A673 (cell line): ENCODE measurements around the gene GAB2. TPM values are rescaled to one million over a fixed set of nuclear protein-coding genes. Genes with fewer than 3 reads are reported as not detected.
A peak's percentile ranks its signal among the peaks of the same experiment; 100 is the strongest.

Source experiments
- BruUV-seq: library from RNA; stranded (reverse); fragments of 400-500 nt; replicated peaks from 2 replicates; lab custom pipeline; 2021; lab: Mats Ljungman, UMichigan
- CTCF ChIA-PET: fragments of 300-600 bp; sonication (Branson Sonifier 250); formaldehyde crosslinking; loops from one replicate; lab custom pipeline; 2022; ENCODE audit warnings: antibody characterized with exemption; lab: Charles Lee
- POLR2A ChIA-PET: fragments of 300-600 bp; sonication (Branson Sonifier 250); formaldehyde crosslinking; loops from one replicate; lab custom pipeline; 2022; ENCODE audit warnings: antibody characterized with exemption; ENCODE audit not compliant: low non-redundant PET; lab: Charles Lee
- DNase-seq: peaks from one replicate; pipeline ENCODE4 v3.0.0-alpha.2; 2015; ENCODE audit warnings: low spot score
- H3K27ac ChIP-seq: fragments of 200-600 bp; sonication (generic); 2 replicates; pipeline ENCODE4 v1.5.1; 2016; ENCODE audit warnings: mixed run types, low read depth, mild to moderate bottlenecking, mixed read lengths, antibody characterized with exemption, low read length; ENCODE audit not compliant: poor library complexity, severe bottlenecking
- H3K27me3 ChIP-seq: fragments of 200-600 bp; sonication (generic); replicated peaks from 2 replicates; pipeline ENCODE4 v1.6.1; 2017; ENCODE audit warnings: mixed run types, low read depth, mild to moderate bottlenecking, mixed read lengths, antibody characterized with exemption, low read length; ENCODE audit not compliant: insufficient read depth, poor library complexity
- H3K36me3 ChIP-seq: fragments of 200-600 bp; sonication (generic); 2 replicates; pipeline ENCODE4 v1.6.1; 2016; ENCODE audit warnings: mixed run types, mild to moderate bottlenecking, mixed read lengths, antibody characterized with exemption, low read length; ENCODE audit not compliant: insufficient read depth, poor library complexity, severe bottlenecking
- H3K4me1 ChIP-seq: fragments of 200-600 bp; sonication (generic); 2 replicates; pipeline ENCODE4 v1.6.1; 2017; ENCODE audit warnings: mixed run types, mild to moderate bottlenecking, mixed read lengths, antibody characterized with exemption, low read length; ENCODE audit not compliant: insufficient read depth, poor library complexity, severe bottlenecking
- H3K4me3 ChIP-seq: fragments of 200-600 bp; sonication (generic); 2 replicates; pipeline ENCODE4 v1.5.1; 2016; ENCODE audit warnings: low read depth, mixed run types, mild to moderate bottlenecking, mixed read lengths, low read length; ENCODE audit not compliant: poor library complexity, severe bottlenecking
- H3K9me3 ChIP-seq: fragments of 200-600 bp; sonication (generic); 2 replicates; pipeline ENCODE4 v1.6.1; 2016; ENCODE audit warnings: mixed run types, low read depth, mild to moderate bottlenecking, mixed read lengths, antibody characterized with exemption, low read length; ENCODE audit not compliant: poor library complexity, severe bottlenecking
- CTCF ChIP-seq: fragments of 300-800, 200-600 bp; sonication (generic); conservative IDR thresholded peaks from 2 replicates; pipeline ENCODE4 v1.5.1; 2017; ENCODE audit warnings: low read depth, mild to moderate bottlenecking, antibody characterized with exemption, low read length, moderate library complexity, mixed read lengths
- EZH2 ChIP-seq: fragments of 200-600 bp; sonication (generic); IDR thresholded peaks from 2 replicates; pipeline ENCODE4 v1.6.1; 2017; ENCODE audit warnings: borderline replicate concordance, low read depth, mild to moderate bottlenecking, mixed read lengths, antibody characterized with exemption, low read length; ENCODE audit not compliant: poor library complexity, severe bottlenecking
- intact Hi-C: fragments of 100-400 bp; cut with micrococcal nuclease; formaldehyde crosslinking; loops from one replicate; pipeline ENCODE4 v1.10.0; 2022; ENCODE audit not compliant: unreplicated experiment
- total RNA-seq: library from RNA; stranded (reverse); gene quantifications from 2 replicates; pipeline ENCODE4 v1.2.3, GENCODE V29; 2021

GAB2 gene
- total RNA-seq, 1 experiment from 2014 or later = 21.5 TPM

- H3K27me3 ChIP-seq = no peaks in the 10 kb centered on the region
- H3K9me3 ChIP-seq = no peaks in the 10 kb centered on the region
- H3K27ac ChIP-seq = peak overlapping the region; percentile 66
- BruUV-seq = no TSS peak
- peak overlapping the region; percentile 19 for H3K4me3 ChIP-seq
- peak; percentile 99 for DNase-seq
- TF ChIP-seq EZH2 (no peak), CTCF (peak; percentile 96)
- no peaks in the 10 kb centered on the region for H3K36me3 ChIP-seq
- H3K4me1 ChIP-seq = peaks cover 59% of the 10 kb centered on the region
- ChIA-PET CTCF (interaction anchor here (0.6 to 1.1 kb wide), 4 partner anchors 12 to 192 kb away, joined by 3 to 4 read pairs (median 3); no protein-coding TSS in a partner anchor), POLR2A (interaction anchor here (0.7 kb wide), 1 partner anchor 68 kb away, joined by 3 read pairs; no protein-coding TSS in a partner anchor)
- intact Hi-C loops = loop anchor here (2.0 to 5.0 kb wide), 2 partner anchors 192 to 283 kb away; partner anchors contain the start of gene ALG8
These were observed 2.7 kb upstream of the GAB2 start for GRCh38 chr11:78420255-78420764.

GRCh38 chr11:78419327-78419726, 1.7 kb upstream of the GAB2 start:
- ChIA-PET POLR2A (interaction anchor here (0.6 kb wide), 1 partner anchor 362 kb away, joined by 4 read pairs; no protein-coding TSS in a partner anchor), CTCF (interaction anchor here (0.6 to 0.7 kb wide), 2 partner anchors 189 to 471 kb away, joined by 3 to 4 read pairs; no protein-coding TSS in a partner anchor)
- Histone ChIP-seq H3K27ac (peak overlapping the region; percentile 43), H3K4me3 (no peak overlapping the region), H3K9me3 (no peaks in the 10 kb centered on the region), H3K36me3 (no peaks in the 10 kb centered on the region), H3K27me3 (no peaks in the 10 kb centered on the region), H3K4me1 (peaks cover 59% of the 10 kb centered on the region)
- DNase-seq = peak; percentile 75
- intact Hi-C loops = loop anchor here (10.0 kb wide), 1 partner anchor 65 kb away; no protein-coding TSS in a partner anchor
- no TSS peak for BruUV-seq
- no peak for TF ChIP-seq EZH2
- no peak for TF ChIP-seq CTCF

DNA sequence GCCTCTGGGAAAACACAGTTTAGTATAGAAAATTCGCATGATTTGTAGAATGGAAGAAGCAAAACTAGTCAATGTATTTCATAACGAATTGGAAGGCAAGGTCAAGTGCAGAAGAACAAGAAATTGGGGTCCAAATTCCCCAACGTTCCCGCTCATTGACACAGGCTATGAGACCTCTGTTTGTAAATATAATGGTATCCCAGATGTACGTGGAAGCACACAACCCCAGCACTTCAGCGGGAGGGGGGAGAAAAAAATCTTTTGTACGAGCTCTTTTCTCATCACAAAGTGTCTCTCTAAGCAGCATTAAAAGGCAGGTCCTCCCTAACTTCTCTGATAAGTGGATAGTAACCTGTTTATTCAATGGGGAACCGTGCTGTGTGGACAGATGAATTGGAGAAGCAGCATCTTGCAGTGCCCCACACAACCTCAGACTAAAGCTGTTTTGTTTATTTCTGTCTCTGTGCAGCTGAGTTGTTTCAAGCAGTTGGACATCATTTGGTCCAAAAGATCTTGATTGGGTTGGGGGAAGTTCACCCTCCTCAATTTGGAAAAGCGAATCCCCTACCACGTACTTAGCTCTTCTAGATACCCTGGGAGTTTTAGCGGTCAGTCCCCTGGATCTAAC, 1.1 kb upstream of the GAB2 start:
- Histone ChIP-seq H3K4me1 (peaks cover 55% of the 10 kb centered on the region), H3K4me3 (peak overlapping the region; percentile 75), H3K9me3 (no peaks in the 10 kb centered on the region), H3K27ac (peak overlapping the region; percentile 74), H3K27me3 (no peaks in the 10 kb centered on the region), H3K36me3 (no peaks in the 10 kb centered on the region)
- intact Hi-C loops = loop anchor here (10.0 kb wide), 1 partner anchor 64 kb away; no protein-coding TSS in a partner anchor
- CTCF ChIA-PET = interaction anchor here (0.7 to 1.2 kb wide), 2 partner anchors 146 to 472 kb away, joined by 3 to 5 read pairs; no protein-coding TSS in a partner anchor
- TF ChIP-seq EZH2 = no peak
- TF ChIP-seq CTCF = no peak
- POLR2A ChIA-PET = no interaction called here
- BruUV-seq = no TSS peak
- DNase-seq = no peak
